ENCODE measurements around the gene PLBD2. TPM values are rescaled to one million over a fixed set of nuclear protein-coding genes. Genes with fewer than 3 reads are reported as not detected.

PLBD2 gene
- total and polyA plus RNA-seq, 9 of the 15 experiments (the other 6 are each of a cell fraction or from before 2014, with no cell fraction given), result 2.4 to 37.4 (median 6.0) TPM

DNA sequence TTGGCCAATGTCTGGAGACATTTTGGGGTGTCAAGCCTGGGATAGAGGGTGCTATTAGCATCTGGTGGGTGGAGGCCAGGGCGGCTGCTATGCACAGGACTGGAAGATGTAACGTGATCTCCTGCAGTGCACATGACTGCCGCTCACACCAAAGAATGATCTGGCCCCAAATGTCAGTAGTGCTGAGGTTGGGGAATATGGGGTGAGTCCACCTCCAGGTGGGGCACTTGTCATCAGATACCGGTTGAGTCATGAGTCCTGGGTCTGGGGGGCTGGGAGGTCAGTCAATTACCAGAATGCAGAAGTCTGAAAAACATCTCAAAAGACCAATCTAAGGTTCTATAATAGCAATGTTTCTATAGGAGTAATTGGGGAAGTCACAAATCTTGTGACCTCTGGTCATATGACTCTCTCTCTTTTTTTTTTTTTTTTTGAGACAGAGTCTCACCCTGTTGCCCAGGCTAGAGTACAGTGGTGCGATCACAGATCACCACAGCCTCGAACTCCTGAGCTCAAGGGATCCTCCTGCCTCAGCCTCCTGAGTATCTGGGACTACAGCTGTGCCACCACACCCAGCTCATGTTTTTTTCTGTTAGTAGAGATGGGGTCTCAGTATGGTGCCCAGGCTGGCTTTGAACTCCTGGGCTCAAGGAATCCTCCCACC, 57.8 kb downstream of the PLBD2 start (continued):
- TF ChIP-seq JUND (IDR thresholded peaks at IDR 0.05; ENCODE audit: borderline replicate concordance, low read depth, low read length) (peak; percentile 83), JUND (tag; IDR thresholded peaks at IDR 0.05; ENCODE audit: borderline replicate concordance, low read depth, low read length) (peak; percentile 76; the same call in 1 of the 3 replicates), KAT2B (IDR thresholded peaks at IDR 0.05; ENCODE audit: low read depth, low read length) (no peak), RFX5 (IDR thresholded peaks at IDR 0.05; ENCODE audit: low read depth, low read length) (no peak), NFRKB (IDR thresholded peaks at IDR 0.05; ENCODE audit: low read depth) (no peak), HSF4 (CRISPR knock-in tag; IDR thresholded peaks at IDR 0.05; ENCODE audit: borderline replicate concordance) (no peak), EP400 (IDR thresholded peaks at IDR 0.05) (no peak), NR3C1 (CRISPR knock-in tag; IDR thresholded peaks at IDR 0.05) (no peak), SREBF1 (IDR thresholded peaks at IDR 0.05; ENCODE audit: borderline replicate concordance, low read depth, low read length) (0 out of 2 replicates have a peak, but pooled peaks have one; percentile 44), ZNF41 (CRISPR knock-in tag; conservative IDR thresholded peaks at IDR 0.05) (no peak), ZNF133 (CRISPR knock-in tag; IDR thresholded peaks at IDR 0.05) (no peak), HIVEP1 (CRISPR knock-in tag; IDR thresholded peaks at IDR 0.05) (no peak), BHLHE40 (IDR thresholded peaks at IDR 0.05; ENCODE audit: low read length) (peak; percentile 95), HLTF (IDR thresholded peaks at IDR 0.05) (no peak), ETS2 (tag; IDR thresholded peaks at IDR 0.05; ENCODE audit: borderline replicate concordance, poor library complexity, severe bottlenecking) (no peak), SMARCA5 (IDR thresholded peaks at IDR 0.05) (peak; percentile 62; the same call in 1 of the 2 replicates), ZNF347 (CRISPR knock-in tag; IDR thresholded peaks at IDR 0.05; ENCODE audit: low read depth) (no peak), ZNF507 (tag; conservative IDR thresholded peaks at IDR 0.05) (no peak), HNRNPK (IDR thresholded peaks at IDR 0.05; ENCODE audit: low read depth, low read length, poor library complexity, severe bottlenecking) (no peak), SAFB (IDR thresholded peaks at IDR 0.05; ENCODE audit: borderline replicate concordance, low read depth, low read length) (no peak), ZKSCAN1 (IDR thresholded peaks at IDR 0.05; ENCODE audit: low read depth, low read length) (no peak), FOXA1 (IDR thresholded peaks at IDR 0.05; ENCODE audit: borderline replicate concordance) (no peak), SMAD2 (IDR thresholded peaks at IDR 0.05; ENCODE audit: low read depth, low read length) (no peak)
- TF ChIP-seq, protein P1, sequence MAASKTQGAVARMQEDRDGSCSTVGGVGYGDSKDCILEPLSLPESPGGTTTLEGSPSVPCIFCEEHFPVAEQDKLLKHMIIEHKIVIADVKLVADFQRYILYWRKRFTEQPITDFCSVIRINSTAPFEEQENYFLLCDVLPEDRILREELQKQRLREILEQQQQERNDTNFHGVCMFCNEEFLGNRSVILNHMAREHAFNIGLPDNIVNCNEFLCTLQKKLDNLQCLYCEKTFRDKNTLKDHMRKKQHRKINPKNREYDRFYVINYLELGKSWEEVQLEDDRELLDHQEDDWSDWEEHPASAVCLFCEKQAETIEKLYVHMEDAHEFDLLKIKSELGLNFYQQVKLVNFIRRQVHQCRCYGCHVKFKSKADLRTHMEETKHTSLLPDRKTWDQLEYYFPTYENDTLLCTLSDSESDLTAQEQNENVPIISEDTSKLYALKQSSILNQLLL (CRISPR knock-in tag; IDR thresholded peaks at IDR 0.05; ENCODE audit: borderline replicate concordance), result no peak
- TF ChIP-seq, protein P2, sequence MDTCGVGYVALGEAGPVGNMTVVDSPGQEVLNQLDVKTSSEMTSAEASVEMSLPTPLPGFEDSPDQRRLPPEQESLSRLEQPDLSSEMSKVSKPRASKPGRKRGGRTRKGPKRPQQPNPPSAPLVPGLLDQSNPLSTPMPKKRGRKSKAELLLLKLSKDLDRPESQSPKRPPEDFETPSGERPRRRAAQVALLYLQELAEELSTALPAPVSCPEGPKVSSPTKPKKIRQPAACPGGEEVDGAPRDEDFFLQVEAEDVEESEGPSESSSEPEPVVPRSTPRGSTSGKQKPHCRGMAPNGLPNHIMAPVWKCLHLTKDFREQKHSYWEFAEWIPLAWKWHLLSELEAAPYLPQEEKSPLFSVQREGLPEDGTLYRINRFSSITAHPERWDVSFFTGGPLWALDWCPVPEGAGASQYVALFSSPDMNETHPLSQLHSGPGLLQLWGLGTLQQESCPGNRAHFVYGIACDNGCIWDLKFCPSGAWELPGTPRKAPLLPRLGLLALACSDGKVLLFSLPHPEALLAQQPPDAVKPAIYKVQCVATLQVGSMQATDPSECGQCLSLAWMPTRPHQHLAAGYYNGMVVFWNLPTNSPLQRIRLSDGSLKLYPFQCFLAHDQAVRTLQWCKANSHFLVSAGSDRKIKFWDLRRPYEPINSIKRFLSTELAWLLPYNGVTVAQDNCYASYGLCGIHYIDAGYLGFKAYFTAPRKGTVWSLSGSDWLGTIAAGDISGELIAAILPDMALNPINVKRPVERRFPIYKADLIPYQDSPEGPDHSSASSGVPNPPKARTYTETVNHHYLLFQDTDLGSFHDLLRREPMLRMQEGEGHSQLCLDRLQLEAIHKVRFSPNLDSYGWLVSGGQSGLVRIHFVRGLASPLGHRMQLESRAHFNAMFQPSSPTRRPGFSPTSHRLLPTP (IDR thresholded peaks at IDR 0.05; ENCODE audit: borderline replicate concordance, extremely low read depth, insufficient read length), result no peak

Measured in K562 (cell line).